Neuronal stem cell (in vitro differentiated cells): ENCODE results near the gene TVP23A. TPM values are rescaled to one million over a fixed set of nuclear protein-coding genes. Genes with fewer than 3 reads are reported as not detected.
A peak's percentile ranks its signal among the peaks of the same experiment; 100 is the strongest.

ENCODE experiments used
- DNase-seq: peaks from one replicate; pipeline ENCODE4 v3.0.0-alpha.2; 2013; ENCODE audit warnings: low spot score
- H2AFZ ChIP-seq: one replicate; pipeline ENCODE4 v1.6.1; 2013; ENCODE audit warnings: mild to moderate bottlenecking, low read length, inconsistent platforms
- H2AK5ac ChIP-seq: 2 replicates; pipeline ENCODE4 v1.6.1; 2013; ENCODE audit warnings: low read depth, mild to moderate bottlenecking, inconsistent platforms, low read length, moderate library complexity, mixed read lengths
- H2BK120ac ChIP-seq: 2 replicates; pipeline ENCODE4 v1.6.1; 2013; ENCODE audit warnings: low read depth, mild to moderate bottlenecking, inconsistent platforms, low read length, moderate library complexity, mixed read lengths
- H2BK12ac ChIP-seq: one replicate; pipeline ENCODE4 v1.6.1; 2013; ENCODE audit warnings: low read length, inconsistent platforms
- H2BK15ac ChIP-seq: 2 replicates; pipeline ENCODE4 v1.6.1; 2013; ENCODE audit warnings: mild to moderate bottlenecking, low read length, inconsistent platforms, mixed read lengths
- H2BK5ac ChIP-seq: one replicate; pipeline ENCODE4 v1.6.1; 2013; ENCODE audit warnings: inconsistent platforms, mild to moderate bottlenecking, low read length, moderate library complexity
- H3K14ac ChIP-seq: one replicate; pipeline ENCODE4 v1.6.1; 2013; ENCODE audit warnings: low read length, inconsistent platforms
- H3K18ac ChIP-seq: 2 replicates; pipeline ENCODE4 v1.6.1; 2013; ENCODE audit warnings: low read length, inconsistent platforms
- H3K23ac ChIP-seq: 2 replicates; pipeline ENCODE4 v1.6.1; 2013; ENCODE audit warnings: low read depth, mild to moderate bottlenecking, mixed read lengths, low read length, inconsistent platforms; ENCODE audit not compliant: poor library complexity
- H3K27ac ChIP-seq: replicated peaks from 3 replicates; pipeline ENCODE4 v1.5.1; 2013; ENCODE audit warnings: low read length, inconsistent platforms
- H3K27me3 ChIP-seq, 3 experiments: 2 replicates each; pipeline ENCODE4 v1.6.1; 2013; ENCODE audit warnings: low read length in 3 of 3, mild to moderate bottlenecking in 2 of 3, inconsistent platforms in 1 of 3, low read depth in 1 of 3, mixed read lengths in 1 of 3, moderate library complexity in 1 of 3; ENCODE audit not compliant: control insufficient read depth in 3 of 3, insufficient read depth in 3 of 3
- H3K36me3 ChIP-seq, 2 donors: replicated peaks in 1 of 2; 2 replicates each; pipeline ENCODE4 v1.6.1; 2013; ENCODE audit warnings: low read length in 2 of 2; ENCODE audit not compliant: control insufficient read depth in 2 of 2, insufficient read depth in 2 of 2
- H3K4ac ChIP-seq: 2 replicates; pipeline ENCODE4 v1.6.1; 2013; ENCODE audit warnings: inconsistent platforms, mild to moderate bottlenecking, low read length, moderate library complexity
- H3K4me1 ChIP-seq, 2 donors: 1 replicate in 1 of 2; 2 replicates in 1 of 2; pipeline ENCODE4 v1.6.1; 2013; ENCODE audit warnings: low read length in 2 of 2, low read depth in 1 of 2; ENCODE audit not compliant: control insufficient read depth in 2 of 2, insufficient read depth in 1 of 2
- H3K4me2 ChIP-seq: one replicate; pipeline ENCODE4 v1.6.1; 2013; ENCODE audit warnings: mild to moderate bottlenecking, low read length, inconsistent platforms; ENCODE audit not compliant: insufficient read depth, poor library complexity, severe bottlenecking
- H3K4me3 ChIP-seq, 2 donors: 2 replicates each; pipeline ENCODE4 v1.5.1; 2013; ENCODE audit warnings: low read length in 2 of 2, mild to moderate bottlenecking in 2 of 2, inconsistent platforms in 1 of 2, moderate library complexity in 1 of 2
- H3K79me1 ChIP-seq: one replicate; pipeline ENCODE4 v1.6.1; 2013; ENCODE audit warnings: low read depth, mild to moderate bottlenecking, inconsistent platforms, low read length, moderate library complexity
- H3K9ac ChIP-seq: one replicate; pipeline ENCODE4 v1.6.1; 2013; ENCODE audit warnings: mild to moderate bottlenecking, low read depth, low read length, inconsistent platforms; ENCODE audit not compliant: poor library complexity
- H3K9me3 ChIP-seq, 2 donors: replicated peaks in 1 of 2; 2 replicates each; pipeline versions ENCODE3 to v1.6.1; 2013; ENCODE audit warnings: low read length in 2 of 2, mild to moderate bottlenecking in 2 of 2, inconsistent platforms in 1 of 2, low read depth in 1 of 2, mixed read lengths in 1 of 2, moderate library complexity in 1 of 2; ENCODE audit not compliant: control insufficient read depth in 2 of 2, insufficient read depth in 1 of 2
- H4K8ac ChIP-seq: one replicate; pipeline ENCODE4 v1.6.1; 2013; ENCODE audit warnings: low read depth, mild to moderate bottlenecking, inconsistent platforms, low read length, moderate library complexity
- H4K91ac ChIP-seq: one replicate; pipeline ENCODE4 v1.6.1; 2013; ENCODE audit warnings: low read length, low read depth, mild to moderate bottlenecking, inconsistent platforms; ENCODE audit not compliant: poor library complexity
- WGBS, 2 donors: extraction: QIAGEN DNeasy Blood & Tissue Kit; methylation state at CpG; one replicate each; pipeline ENCODE4 v1.1.7; 2013; ENCODE audit warnings: missing lambda C conversion rate in 2 of 2, mixed read lengths in 1 of 2; ENCODE audit not compliant: insufficient read length in 2 of 2, insufficient replicate concordance in 1 of 2; ENCODE audit errors: extremely low coverage in 2 of 2; 5-methylcytosine and 5-hydroxymethylcytosine counted together
- polyA plus RNA-seq, 2 experiments: library from polyadenylated mRNA; stranded (reverse); fragments of 200-250 nt; gene quantifications; one replicate each; pipeline ENCODE4 v1.2.3, GENCODE V29; 2013

The TVP23A gene
- 4.9 TPM for polyA plus RNA-seq (2013, experiment 1 of 2)
- polyA plus RNA-seq (2013, experiment 2 of 2) = 5.0 TPM

GRCh38 chr16:10817963-10818941, at the start of gene TVP23A:
TVP23A (minus strand) TSS chr16:10818794; CDS start chr16:10818493, 301 bp downstream.
- peaks cover 0 to 42% (median 0%) of the 10 kb centered on the region in 3 experiments for H3K27me3 ChIP-seq
- H3K9me3 ChIP-seq = peaks cover 0 to 2% of the 10 kb centered on the region in 2 donors
- H3K4me1 ChIP-seq = peaks cover 0 to 3% of the 10 kb centered on the region in 2 donors
- peak within 1 kb of the TSS; percentile 31 for H2BK15ac ChIP-seq
- no peak within 1 kb of the TSS for H2BK5ac ChIP-seq
- H3K4me3 ChIP-seq = peak within 1 kb of the TSS; percentile 31 to 85
- no peak within 1 kb of the TSS for H2BK12ac ChIP-seq
- peak within 1 kb of the TSS; percentile 42 for H2AK5ac ChIP-seq
- peak within 1 kb of the TSS; percentile 5 for H3K14ac ChIP-seq
- no peak within 1 kb of the TSS for H4K91ac ChIP-seq
- WGBS, 2 donors = no CpG with 5 or more reads among the region's 64 CpGs
- H2AFZ ChIP-seq = peak within 1 kb of the TSS; percentile 90
- no peaks in the 10 kb centered on the region for H3K36me3 ChIP-seq
- H3K4ac ChIP-seq = no peak within 1 kb of the TSS
- peak within 1 kb of the TSS; percentile 72 for H3K4me2 ChIP-seq
- H3K79me1 ChIP-seq = peaks cover 3% of the 10 kb centered on the region
- H3K9ac ChIP-seq = peak within 1 kb of the TSS; percentile 83
- H3K23ac ChIP-seq = peak within 1 kb of the TSS; percentile 61
- peak within 1 kb of the TSS; percentile 94 for H3K18ac ChIP-seq
- peak within 1 kb of the TSS; percentile 38 for H2BK120ac ChIP-seq
- no peak within 1 kb of the TSS for H3K27ac ChIP-seq
- peak; percentile 45 for DNase-seq
- no peak within 1 kb of the TSS for H4K8ac ChIP-seq

GRCh38 chr16:10868104-10868595, 49.6 kb upstream of the TVP23A start:
- no peak overlapping the region for H2BK5ac ChIP-seq
- WGBS, 2 donors = no CpG with 5 or more reads among the region's 6 CpGs
- peak overlapping the region; percentile 61 for H3K18ac ChIP-seq
- no peaks in the 10 kb centered on the region for H3K79me1 ChIP-seq
- H2BK12ac ChIP-seq = no peak overlapping the region
- no peaks in the 10 kb centered on the region for H3K9me3 ChIP-seq
- H2BK120ac ChIP-seq = no peak overlapping the region
- no peak for DNase-seq
- no peak overlapping the region for H4K8ac ChIP-seq
- no peak overlapping the region for H3K4me2 ChIP-seq
- no peak overlapping the region for H4K91ac ChIP-seq
- no peak overlapping the region for H2BK15ac ChIP-seq
- H2AK5ac ChIP-seq = no peak overlapping the region
- H3K23ac ChIP-seq = no peak overlapping the region
- H2AFZ ChIP-seq = no peak overlapping the region
- peaks cover 0 to 9% (median 0%) of the 10 kb centered on the region in 3 experiments for H3K27me3 ChIP-seq
- no peak overlapping the region for H3K4ac ChIP-seq
- no peak overlapping the region for H3K9ac ChIP-seq
- H3K14ac ChIP-seq = no peak overlapping the region
- no peaks in the 10 kb centered on the region for H3K36me3 ChIP-seq
- no peak overlapping the region for H3K4me3 ChIP-seq
- no peaks in the 10 kb centered on the region for H3K4me1 ChIP-seq
- H3K27ac ChIP-seq = no peak overlapping the region

- WGBS, 2 donors = no CpG with 5 or more reads among the region's 6 CpGs
- no peaks in the 10 kb centered on the region for H3K79me1 ChIP-seq
- DNase-seq = no peak
- no peak overlapping the region for H3K9ac ChIP-seq
- no peak overlapping the region for H2BK12ac ChIP-seq
- no peaks in the 10 kb centered on the region for H3K9me3 ChIP-seq
- H2BK120ac ChIP-seq = no peak overlapping the region
- no peak overlapping the region for H3K4ac ChIP-seq
- H3K4me1 ChIP-seq = no peaks in the 10 kb centered on the region
- no peak overlapping the region for H2AK5ac ChIP-seq
- H3K27me3 ChIP-seq = peaks cover 0 to 14% (median 0%) of the 10 kb centered on the region in 3 experiments
- no peak overlapping the region for H3K4me2 ChIP-seq
- H4K91ac ChIP-seq = no peak overlapping the region
- H2AFZ ChIP-seq = no peak overlapping the region
- no peak overlapping the region for H2BK15ac ChIP-seq
- H3K4me3 ChIP-seq = no peak overlapping the region
- no peak overlapping the region for H3K23ac ChIP-seq
- no peak overlapping the region for H3K14ac ChIP-seq
- H2BK5ac ChIP-seq = no peak overlapping the region
- H3K36me3 ChIP-seq = no peaks in the 10 kb centered on the region
- no peak overlapping the region for H3K18ac ChIP-seq
- H3K27ac ChIP-seq = no peak overlapping the region
- no peak overlapping the region for H4K8ac ChIP-seq
Observed at GRCh38 chr16:10867199-10867598, 48.6 kb upstream of the TVP23A start.
